HCT116 (cell line): ENCODE measurements around the gene DOCK9. TPM values are rescaled to one million over a fixed set of nuclear protein-coding genes. Genes with fewer than 3 reads are reported as not detected.

Experiments used
- ATAC-seq: fragments of 200-7000 bp; cut with Tn5 transposase; 2 replicates; pipeline ENCODE4 v1.9.1; 2020; ENCODE audit warnings: mild to moderate bottlenecking, moderate library complexity
- BruUV-seq: library from RNA; stranded (reverse); fragments of 400-500 nt; replicated peaks from 2 replicates; lab custom pipeline; 2021; lab: Mats Ljungman, UMichigan
- CTCF ChIA-PET: fragments of 300-600 bp; sonication (Branson Sonifier 250); formaldehyde crosslinking; loops from one replicate; lab custom pipeline; 2021; ENCODE audit warnings: antibody characterized with exemption; lab: Charles Lee
- POLR2A ChIA-PET: fragments of 300-600, 350-600 bp; sonication (Branson Sonifier 250); formaldehyde crosslinking; loops from one replicate; lab custom pipeline; 2021; ENCODE audit warnings: antibody characterized with exemption; lab: Charles Lee
- RAD21 ChIA-PET, 2 experiments: fragments of 300-600 bp; sonication (Branson Sonifier 250); formaldehyde crosslinking; loops; one replicate each; lab custom pipeline; 2023; ENCODE audit warnings: low total read pairs in 2 of 2; ENCODE audit not compliant: uncharacterized antibody in 2 of 2, unreplicated experiment in 2 of 2, low non-redundant PET in 1 of 2; lab: Charles Lee
- DNase-seq: peaks from one replicate; pipeline ENCODE4 v3.0.0-alpha.2; 2010; ENCODE audit warnings: low read depth, low spot score
- H2AFZ ChIP-seq: fragments of 200-600 bp; shearing (Covaris generic), sonication (generic); 2 replicates; pipeline ENCODE4 v1.6.1; 2017; ENCODE audit warnings: low read depth, mixed run types, mixed read lengths, antibody characterized with exemption, low read length; ENCODE audit not compliant: poor library complexity, severe bottlenecking
- H3K27ac ChIP-seq: 2 replicates; pipeline ENCODE4 v1.5.1; 2012; ENCODE audit warnings: low read depth, low read length
- H3K27me3 ChIP-seq: fragments of 200-600 bp; sonication (generic); 2 replicates; pipeline ENCODE4 v1.6.1; 2016; ENCODE audit warnings: mixed run types, low read length, mixed read lengths; ENCODE audit not compliant: insufficient read depth
- H3K36me3 ChIP-seq, 2 experiments: fragments of 200-500 bp in 1 of 2; fragments of 200-600 bp in 1 of 2; sonication (Bioruptor generic) in 1 of 2; sonication (generic) in 1 of 2; 2 replicates each; pipeline versions ENCODE4 v1.5.1 to v1.6.1; 2014 to 2016; ENCODE audit warnings: low read length in 2 of 2, inconsistent platforms in 1 of 2, mixed read lengths in 1 of 2, mixed run types in 1 of 2; ENCODE audit not compliant: insufficient read depth in 2 of 2, control insufficient read depth in 1 of 2
- H3K4me1 ChIP-seq, 2 experiments: fragments of 200-600 bp in 1 of 2; sonication (generic) in 1 of 2; 2 replicates each; pipeline versions ENCODE4 v1.5.1 to v1.6.1; 2012 to 2017; ENCODE audit warnings: low read length in 2 of 2, inconsistent platforms in 1 of 2, mild to moderate bottlenecking in 1 of 2, mixed read lengths in 1 of 2, mixed run types in 1 of 2, moderate library complexity in 1 of 2; ENCODE audit not compliant: insufficient read depth in 2 of 2, control insufficient read depth in 1 of 2
- H3K4me2 ChIP-seq: fragments of 200-600 bp; sonication (generic); 2 replicates; pipeline ENCODE4 v1.6.1; 2017; ENCODE audit warnings: mixed run types, low read length, mixed read lengths
- H3K4me3 ChIP-seq, 2 experiments: fragments of 200-600 bp in 1 of 2; sonication (generic) in 1 of 2; replicated peaks in 1 of 2; 2 replicates each; pipeline ENCODE4 v1.5.1; 2011 to 2016; ENCODE audit warnings: low read length in 2 of 2, control low read depth in 1 of 2, low read depth in 1 of 2, mild to moderate bottlenecking in 1 of 2, mixed read lengths in 1 of 2, mixed run types in 1 of 2
- H3K79me2 ChIP-seq: fragments of 200-600 bp; sonication (generic); 2 replicates; pipeline ENCODE4 v1.6.1; 2017; ENCODE audit warnings: mild to moderate bottlenecking, mixed run types, low read length, moderate library complexity, mixed read lengths; ENCODE audit not compliant: insufficient read depth
- H3K9ac ChIP-seq: fragments of 200-600 bp; sonication (generic); 2 replicates; pipeline ENCODE4 v1.6.1; 2016; ENCODE audit warnings: low read length, mixed read lengths
- H3K9me2 ChIP-seq: fragments of 200-600 bp; sonication (generic), shearing (Covaris generic); 2 replicates; pipeline ENCODE4 v1.6.1; 2017; ENCODE audit warnings: mixed run types, mild to moderate bottlenecking, moderate library complexity; ENCODE audit not compliant: insufficient read depth
- H3K9me3 ChIP-seq, 2 experiments: fragments of 200-500 bp in 1 of 2; fragments of 200-600 bp in 1 of 2; sonication (Bioruptor generic) in 1 of 2; sonication (generic) in 1 of 2; 2 replicates each; pipeline ENCODE4 v1.6.1; 2014 to 2017; ENCODE audit warnings: low read length in 2 of 2, mixed read lengths in 2 of 2, inconsistent platforms in 1 of 2, low read depth in 1 of 2, mild to moderate bottlenecking in 1 of 2, mixed run types in 1 of 2, moderate library complexity in 1 of 2; ENCODE audit not compliant: control insufficient read depth in 1 of 2, insufficient read depth in 1 of 2
- H4K20me1 ChIP-seq: fragments of 200-600 bp; sonication (generic), shearing (Covaris generic); 2 replicates; pipeline ENCODE4 v1.6.1; 2017; ENCODE audit warnings: mixed run types, mild to moderate bottlenecking, moderate library complexity; ENCODE audit not compliant: insufficient read depth
- EZH2 ChIP-seq: fragments of 200-600 bp; sonication (generic); IDR thresholded peaks from 2 replicates; pipeline ENCODE4 v1.6.1; 2017; ENCODE audit warnings: antibody characterized with exemption, mixed run types
- POLR2A ChIP-seq: IDR thresholded peaks from 2 replicates; pipeline ENCODE4 v1.7.0; 2011; ENCODE audit warnings: borderline replicate concordance; ENCODE audit not compliant: insufficient read depth, insufficient read length; ENCODE audit errors: extremely low read depth
- SIN3A ChIP-seq: IDR thresholded peaks from 2 replicates; pipeline ENCODE4 v1.6.1; 2012; ENCODE audit warnings: low read depth
- intact Hi-C: fragments of 100-400 bp; cut with micrococcal nuclease; formaldehyde crosslinking; loops from 2 replicates; pipeline ENCODE4 v1.10.0; 2022
- total RNA-seq: library from RNA; stranded (reverse); gene quantifications from one replicate; pipeline ENCODE4 v1.2.1, GENCODE V29; 2021; ENCODE audit not compliant: unreplicated experiment
- TF ChIP-seq, protein P1 (sequence below): IDR thresholded peaks from 2 replicates; pipeline ENCODE4 v1.6.1; 2012; ENCODE audit warnings: low read depth

Gene DOCK9
- total RNA-seq, 1 experiment from 2014 or later: 58.8 TPM

DNA sequence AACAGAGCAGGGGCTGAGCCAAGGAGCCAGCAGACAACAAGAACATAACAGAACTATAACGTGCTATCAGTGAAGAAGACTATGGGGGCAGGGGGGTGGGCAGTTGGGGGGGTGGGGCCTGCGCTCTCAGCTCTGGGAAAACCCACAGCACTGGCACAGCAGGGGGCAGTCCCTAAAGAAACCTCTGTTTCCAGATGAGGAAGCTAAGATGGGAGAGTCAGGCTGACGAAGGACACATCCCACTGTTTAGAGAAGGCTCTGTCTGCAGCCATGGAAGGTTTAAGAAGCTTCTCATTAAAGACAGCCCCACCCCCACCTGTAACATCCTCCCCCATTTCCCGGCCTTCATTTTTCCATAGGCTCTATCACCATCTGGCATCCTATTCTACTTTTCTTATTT, 7.1 kb upstream of the DOCK9 start:
- Histone ChIP-seq H3K27me3 (no peaks in the 10 kb centered on the region), H3K79me2 (no peaks in the 10 kb centered on the region; the same call in 1 of the 2 replicates), H3K27ac (no peak overlapping the region), H3K4me3 (no peak overlapping the region), H3K4me1 (peaks cover 0 to 28% of the 10 kb centered on the region in 2 experiments; a peak in 2 of 4 replicates), H3K9me2 (no peaks in the 10 kb centered on the region), H2AFZ (no peak overlapping the region), H3K36me3 (no peaks in the 10 kb centered on the region), H3K9me3 (no peaks in the 10 kb centered on the region), H3K9ac (no peak overlapping the region), H3K4me2 (no peak overlapping the region), H4K20me1 (no peaks in the 10 kb centered on the region)
- intact Hi-C loops: no loop called here
- ChIA-PET RAD21 (no interaction called here), CTCF (no interaction called here), POLR2A (no interaction called here)
- ATAC-seq: no peak
- TF ChIP-seq, protein P1, sequence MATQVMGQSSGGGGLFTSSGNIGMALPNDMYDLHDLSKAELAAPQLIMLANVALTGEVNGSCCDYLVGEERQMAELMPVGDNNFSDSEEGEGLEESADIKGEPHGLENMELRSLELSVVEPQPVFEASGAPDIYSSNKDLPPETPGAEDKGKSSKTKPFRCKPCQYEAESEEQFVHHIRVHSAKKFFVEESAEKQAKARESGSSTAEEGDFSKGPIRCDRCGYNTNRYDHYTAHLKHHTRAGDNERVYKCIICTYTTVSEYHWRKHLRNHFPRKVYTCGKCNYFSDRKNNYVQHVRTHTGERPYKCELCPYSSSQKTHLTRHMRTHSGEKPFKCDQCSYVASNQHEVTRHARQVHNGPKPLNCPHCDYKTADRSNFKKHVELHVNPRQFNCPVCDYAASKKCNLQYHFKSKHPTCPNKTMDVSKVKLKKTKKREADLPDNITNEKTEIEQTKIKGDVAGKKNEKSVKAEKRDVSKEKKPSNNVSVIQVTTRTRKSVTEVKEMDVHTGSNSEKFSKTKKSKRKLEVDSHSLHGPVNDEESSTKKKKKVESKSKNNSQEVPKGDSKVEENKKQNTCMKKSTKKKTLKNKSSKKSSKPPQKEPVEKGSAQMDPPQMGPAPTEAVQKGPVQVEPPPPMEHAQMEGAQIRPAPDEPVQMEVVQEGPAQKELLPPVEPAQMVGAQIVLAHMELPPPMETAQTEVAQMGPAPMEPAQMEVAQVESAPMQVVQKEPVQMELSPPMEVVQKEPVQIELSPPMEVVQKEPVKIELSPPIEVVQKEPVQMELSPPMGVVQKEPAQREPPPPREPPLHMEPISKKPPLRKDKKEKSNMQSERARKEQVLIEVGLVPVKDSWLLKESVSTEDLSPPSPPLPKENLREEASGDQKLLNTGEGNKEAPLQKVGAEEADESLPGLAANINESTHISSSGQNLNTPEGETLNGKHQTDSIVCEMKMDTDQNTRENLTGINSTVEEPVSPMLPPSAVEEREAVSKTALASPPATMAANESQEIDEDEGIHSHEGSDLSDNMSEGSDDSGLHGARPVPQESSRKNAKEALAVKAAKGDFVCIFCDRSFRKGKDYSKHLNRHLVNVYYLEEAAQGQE: no peak
- TF ChIP-seq SIN3A (no peak), POLR2A (no peak)
- DNase-seq: no peak
- BruUV-seq: no TSS peak

DNA sequence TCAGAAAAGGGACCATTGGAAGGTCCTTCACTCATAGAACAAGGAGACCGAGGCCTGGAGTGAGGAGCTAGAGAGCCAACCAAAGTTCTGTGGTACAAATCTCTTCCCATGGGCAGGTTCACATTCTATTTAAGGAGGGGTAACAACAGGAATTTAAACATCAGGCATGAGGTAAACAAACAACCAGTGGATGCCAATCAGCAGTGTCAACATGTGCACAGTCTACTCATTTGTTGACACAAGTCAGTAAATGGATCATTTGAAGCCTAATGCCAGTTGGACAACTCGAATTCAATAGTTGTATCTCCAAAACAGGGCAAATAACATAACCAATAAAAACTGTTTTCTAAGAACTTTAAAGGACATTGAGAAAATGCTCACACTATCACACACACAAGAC, 6.3 kb upstream of the DOCK9 start:
- Histone ChIP-seq H3K4me1 (peaks cover 0 to 29% of the 10 kb centered on the region in 2 experiments; a peak in 2 of 4 replicates), H4K20me1 (no peaks in the 10 kb centered on the region), H3K4me2 (no peak overlapping the region), H3K9ac (no peak overlapping the region), H3K9me2 (no peaks in the 10 kb centered on the region), H3K79me2 (no peaks in the 10 kb centered on the region; the same call in 1 of the 2 replicates), H3K36me3 (no peaks in the 10 kb centered on the region)
- POLR2A ChIA-PET: no interaction called here
- ATAC-seq (no peak), DNase-seq (no peak)
- intact Hi-C loops: no loop called here
- TF ChIP-seq EZH2: no peak
- TF ChIP-seq POLR2A: no peak
- TF ChIP-seq, all 23 proteins: peak for 0
- no peak overlapping the region for H3K4me3 ChIP-seq
- no peaks in the 10 kb centered on the region for H3K9me3 ChIP-seq
- H3K27me3 ChIP-seq: no peaks in the 10 kb centered on the region
- no peak overlapping the region for H2AFZ ChIP-seq
- CTCF ChIA-PET: no interaction called here
- no peak overlapping the region for H3K27ac ChIP-seq
- BruUV-seq: no TSS peak
- RAD21 ChIA-PET: no interaction called here
